Ecto neural progenitor cell (in vitro differentiated cells): ENCODE results near the gene SWAP70.
A peak's percentile ranks its signal among the peaks of the same experiment; 100 is the strongest.
"Not testable (repeated sequence)": the region's sequence is repeated elsewhere in the genome, so short reads cannot be mapped to it uniquely, and the experiment has no call there.

Experiments
- DNase-seq: peaks from one replicate; pipeline ENCODE4 v3.0.0-alpha.2; 2018; ENCODE audit warnings: low spot score

SWAP70 gene

GRCh38 chr11:9663699-9664275, at the start of gene SWAP70:
Gene SWAP70 (plus strand): TSS chr11:9664077. CDS start chr11:9664180, 103 bp downstream.
- DNase-seq, result peak; percentile 95

- DNase-seq, result no peak
Measured at GRCh38 chr11:9615031-9615451, 48.8 kb upstream of the SWAP70 start.

GRCh38 chr11:9616042-9616675, 47.7 kb upstream of the SWAP70 start:
- DNase-seq, result no peak

- DNase-seq, result no peak
Measured at GRCh38 chr11:9616858-9617257, 47.0 kb upstream of the SWAP70 start.

GRCh38 chr11:9617940-9618339, 45.9 kb upstream of the SWAP70 start:
- no peak for DNase-seq

- no peak for DNase-seq
Measured at GRCh38 chr11:9619004-9619403, 44.9 kb upstream of the SWAP70 start.

- DNase-seq, result no peak
Measured at GRCh38 chr11:9619971-9620370, 43.9 kb upstream of the SWAP70 start.

- not testable (repeated sequence) for DNase-seq
Measured at GRCh38 chr11:9622353-9622752, 41.5 kb upstream of the SWAP70 start.

- DNase-seq, result not testable (repeated sequence)
Measured at GRCh38 chr11:9623053-9623452, 40.8 kb upstream of the SWAP70 start.

- DNase-seq, result no peak
Measured at GRCh38 chr11:9624448-9624847, 39.4 kb upstream of the SWAP70 start.

GRCh38 chr11:9625162-9625561, 38.7 kb upstream of the SWAP70 start:
- DNase-seq, result no peak

- no peak for DNase-seq
Measured at GRCh38 chr11:9625728-9626127, 38.1 kb upstream of the SWAP70 start.

GRCh38 chr11:9626496-9627394, 37.1 kb upstream of the SWAP70 start:
- DNase-seq, result peak; percentile 71

- no peak for DNase-seq
Measured at GRCh38 chr11:9629064-9629463, 34.8 kb upstream of the SWAP70 start.

GRCh38 chr11:9633679-9634078, 30.2 kb upstream of the SWAP70 start:
- DNase-seq, result no peak

- DNase-seq, result no peak
Measured at GRCh38 chr11:9636691-9637090, 27.2 kb upstream of the SWAP70 start.

GRCh38 chr11:9639099-9639498, 24.8 kb upstream of the SWAP70 start:
- DNase-seq, result no peak

- DNase-seq, result no peak
Measured at GRCh38 chr11:9639985-9640384, 23.9 kb upstream of the SWAP70 start.

GRCh38 chr11:9642894-9643293, 21.0 kb upstream of the SWAP70 start:
- DNase-seq, result no peak

GRCh38 chr11:9643751-9644150, 20.1 kb upstream of the SWAP70 start:
- no peak for DNase-seq

- no peak for DNase-seq
Measured at GRCh38 chr11:9645881-9646280, 18.0 kb upstream of the SWAP70 start.

GRCh38 chr11:9646324-9646723, 17.6 kb upstream of the SWAP70 start:
- DNase-seq, result no peak

GRCh38 chr11:9651481-9651880, 12.4 kb upstream of the SWAP70 start:
- DNase-seq, result peak; percentile 3
